ENCODE data around the gene RASAL2. TPM values are rescaled to one million over a fixed set of nuclear protein-coding genes. Genes with fewer than 3 reads are reported as not detected.
"Not testable (repeated sequence)": the region's sequence is repeated elsewhere in the genome, so short reads cannot be mapped to it uniquely, and the experiment has no call there.

The RASAL2 gene
- total RNA-seq, 2 donors from 2014 or later: 16.9 to 27.8 TPM

DNA sequence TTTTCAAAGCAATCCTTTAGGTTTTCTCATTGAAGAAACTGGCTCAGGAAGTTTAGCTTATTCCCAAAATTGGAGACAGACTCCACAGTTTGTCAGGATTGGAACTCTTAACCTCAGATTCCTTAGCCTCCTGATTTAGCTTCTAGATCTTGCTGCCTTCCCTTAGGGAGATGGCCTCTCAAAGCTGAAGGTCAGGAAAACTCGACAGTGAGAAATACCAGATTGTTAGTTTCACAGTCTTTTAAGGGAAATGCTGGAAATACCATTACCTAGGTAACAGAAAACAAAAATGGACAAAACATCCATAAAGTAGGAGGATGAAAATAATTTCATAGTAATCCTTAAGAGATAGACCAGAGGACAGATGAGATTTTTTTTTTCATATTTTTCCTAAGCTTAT lies 7.8 kb downstream of the RASAL2 start:
- intact Hi-C loops (cut with DNase I): loop anchor here in 1 of 2 donors (10.0 kb wide), 1 partner anchor 73 kb away; no protein-coding TSS in a partner anchor
- ATAC-seq (peak; percentile 44 to 50), DNase-seq (no peak)

- ATAC-seq: no peak
- intact Hi-C loops (cut with DNase I): loop anchor here in 1 of 2 donors (10.0 kb wide), 1 partner anchor 73 kb away; no protein-coding TSS in a partner anchor
- no peak for DNase-seq
These were observed 8.3 kb downstream of the RASAL2 start for GRCh38 chr1:178102218-178102617.

DNA sequence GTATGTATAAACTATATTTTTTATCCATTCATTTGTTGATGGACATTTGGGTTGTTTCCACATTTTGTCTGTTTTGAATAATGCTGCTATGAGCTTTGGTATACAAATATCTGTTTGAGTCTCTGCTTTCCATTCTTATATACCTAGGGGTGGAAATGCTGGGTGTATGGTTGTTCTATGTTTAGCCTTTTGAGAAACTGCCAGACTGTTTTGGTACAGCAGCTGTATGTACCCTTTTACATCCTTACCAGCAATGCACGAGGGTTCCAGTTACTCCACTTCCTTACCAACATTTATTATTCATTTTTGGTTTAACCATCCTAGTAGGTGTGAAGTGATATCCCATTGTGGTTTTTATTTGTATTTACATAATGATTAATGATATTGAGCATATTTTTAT lies 13.9 kb downstream of the RASAL2 start:
- ATAC-seq (no peak), DNase-seq (no peak)
- intact Hi-C loops (cut with DNase I): loop anchor here in 1 of 2 donors (10.0 kb wide), 1 partner anchor 67 kb away; no protein-coding TSS in a partner anchor

GRCh38 chr1:178109348-178110143 lies 15.6 kb downstream of the RASAL2 start:
- DNase-seq: no peak
- ATAC-seq: no peak
- intact Hi-C loops (cut with DNase I): loop anchor here in 1 of 2 donors (10.0 kb wide), 1 partner anchor 65 kb away; no protein-coding TSS in a partner anchor

GRCh38 chr1:178115260-178115659 lies 21.4 kb downstream of the RASAL2 start:
- DNase-seq (no peak), ATAC-seq (no peak)
- intact Hi-C loops (cut with DNase I): no loop called here

DNA sequence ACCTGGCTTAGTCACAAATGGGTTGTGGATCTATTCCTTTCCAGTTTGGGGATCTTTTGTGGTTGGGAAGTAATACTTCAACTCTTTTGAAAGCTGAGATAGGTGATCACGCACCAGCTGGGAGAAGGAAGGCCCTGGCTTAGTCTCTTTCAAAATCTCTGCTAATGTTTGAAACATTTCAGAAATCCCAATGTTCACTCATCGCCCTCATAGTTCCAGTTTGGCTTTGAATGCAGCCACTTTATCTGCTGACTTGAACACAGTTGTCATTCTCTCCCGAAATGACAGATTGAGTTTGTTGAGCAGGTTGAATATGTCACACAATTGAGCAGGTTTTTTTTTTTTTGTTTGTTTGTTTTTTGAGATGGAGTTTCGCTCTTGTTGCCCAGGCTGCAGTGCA lies 24.6 kb downstream of the RASAL2 start:
- DNase-seq: no peak
- no peak for ATAC-seq
- intact Hi-C loops (cut with DNase I): no loop called here

GRCh38 chr1:178119628-178120027 lies 25.7 kb downstream of the RASAL2 start:
- peak in 1 of 2 donors; percentile 37 for ATAC-seq
- intact Hi-C loops (cut with DNase I): no loop called here
- DNase-seq: no peak

DNA sequence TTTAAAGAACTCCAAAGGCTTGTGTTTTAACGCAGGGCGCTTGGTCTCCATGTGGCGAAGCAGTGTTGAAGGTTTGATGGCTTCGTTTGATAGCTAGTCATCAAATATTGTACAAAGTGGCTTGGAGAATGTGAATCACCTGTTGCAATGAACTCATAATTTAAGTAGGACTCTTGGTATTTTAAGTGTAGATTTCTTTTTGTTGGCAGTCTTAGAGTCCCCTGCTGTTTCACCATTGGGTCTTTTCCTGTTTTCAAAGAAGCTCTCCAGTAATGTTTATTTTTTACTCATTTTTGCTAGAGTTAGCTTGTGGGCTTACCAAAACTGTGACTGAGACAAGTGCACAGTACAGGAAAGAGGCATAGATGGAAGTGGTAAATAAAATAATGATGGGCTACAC lies 26.2 kb downstream of the RASAL2 start:
- no peak for ATAC-seq
- DNase-seq: no peak
- intact Hi-C loops (cut with DNase I): no loop called here

DNA sequence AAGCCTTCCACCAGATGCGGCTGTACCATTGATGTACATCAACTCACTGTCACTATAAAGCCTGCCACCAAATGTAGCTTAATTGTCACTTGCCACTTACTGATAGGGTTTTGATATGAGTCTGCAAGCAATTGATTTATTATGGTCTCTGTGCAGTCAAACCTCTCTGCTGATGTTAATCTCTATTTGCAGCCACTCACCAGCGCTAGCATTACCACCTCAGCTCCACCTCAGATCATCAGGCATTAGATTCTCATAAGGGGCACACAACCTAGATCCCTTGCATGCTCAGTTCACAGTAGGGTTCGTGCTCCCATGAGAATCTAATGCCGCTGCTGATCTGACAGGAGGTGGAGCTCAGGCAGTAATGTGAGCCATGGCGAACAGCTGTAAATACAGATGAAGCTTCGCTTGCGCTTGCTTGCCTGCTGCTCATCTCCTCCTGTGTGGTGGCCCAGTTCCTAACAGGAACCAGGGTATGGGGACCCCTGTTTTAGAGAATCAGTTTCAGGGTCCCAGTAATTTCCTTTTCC lies 26.7 kb downstream of the RASAL2 start:
- intact Hi-C loops (cut with DNase I); ATAC-seq; DNase-seq: not testable (repeated sequence)

DNA sequence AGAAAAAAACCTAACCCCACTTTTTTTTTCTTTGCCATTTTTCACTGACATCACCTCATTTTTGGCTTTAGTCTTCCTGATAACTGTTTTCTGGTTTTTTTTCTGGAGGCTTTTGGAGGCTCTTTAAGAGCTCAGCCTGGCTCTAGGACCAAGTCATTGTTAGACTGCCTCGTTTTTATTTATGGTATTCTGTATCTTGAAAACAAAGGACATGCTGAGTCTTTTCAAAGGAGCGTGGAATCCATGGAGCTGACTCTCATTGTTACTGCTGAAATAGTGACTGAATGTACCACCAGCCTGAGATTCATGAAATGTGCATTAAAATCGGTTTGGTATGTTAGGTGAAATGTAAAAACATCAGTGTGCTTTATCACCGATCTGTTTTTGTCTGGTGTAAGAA lies 28.0 kb downstream of the RASAL2 start:
- ATAC-seq (no peak), DNase-seq (no peak)
- intact Hi-C loops (cut with DNase I): no loop called here

- DNase-seq: no peak
- no peak for ATAC-seq
- intact Hi-C loops (cut with DNase I): no loop called here
These were observed 28.4 kb downstream of the RASAL2 start for GRCh38 chr1:178122283-178122682.

DNA sequence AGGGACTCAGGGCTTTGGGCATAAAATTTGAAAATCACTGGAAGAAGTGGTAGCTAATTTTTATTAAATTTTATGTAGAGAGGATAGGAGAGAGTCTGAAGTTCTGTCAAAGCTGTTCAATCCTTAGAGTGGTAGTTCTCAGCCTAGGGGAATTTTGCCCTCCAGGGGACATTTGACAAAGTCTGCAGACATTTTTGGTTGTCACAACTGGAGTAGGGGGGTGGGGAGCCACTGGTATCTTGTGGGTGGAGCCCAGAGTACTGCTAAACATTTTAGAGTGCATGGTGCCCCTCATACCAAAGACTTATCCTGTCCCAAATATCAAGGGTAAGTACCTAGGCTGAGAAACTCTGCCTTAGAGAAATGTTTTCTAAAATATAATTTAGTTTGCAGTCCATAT lies 30.2 kb downstream of the RASAL2 start:
- no peak for DNase-seq
- no peak for ATAC-seq
- intact Hi-C loops (cut with DNase I): no loop called here

GRCh38 chr1:178126261-178126660 lies 32.4 kb downstream of the RASAL2 start:
- ATAC-seq: peak in 1 of 2 donors; percentile 46
- intact Hi-C loops (cut with DNase I): no loop called here
- DNase-seq: no peak

GRCh38 chr1:178126741-178127185 lies 32.9 kb downstream of the RASAL2 start:
- no peak for DNase-seq
- intact Hi-C loops (cut with DNase I): no loop called here
- ATAC-seq: peak in 1 of 2 donors; percentile 97

GRCh38 chr1:178127482-178128191 lies 33.7 kb downstream of the RASAL2 start:
- DNase-seq: no peak
- intact Hi-C loops (cut with DNase I): no loop called here
- ATAC-seq: no peak

DNA sequence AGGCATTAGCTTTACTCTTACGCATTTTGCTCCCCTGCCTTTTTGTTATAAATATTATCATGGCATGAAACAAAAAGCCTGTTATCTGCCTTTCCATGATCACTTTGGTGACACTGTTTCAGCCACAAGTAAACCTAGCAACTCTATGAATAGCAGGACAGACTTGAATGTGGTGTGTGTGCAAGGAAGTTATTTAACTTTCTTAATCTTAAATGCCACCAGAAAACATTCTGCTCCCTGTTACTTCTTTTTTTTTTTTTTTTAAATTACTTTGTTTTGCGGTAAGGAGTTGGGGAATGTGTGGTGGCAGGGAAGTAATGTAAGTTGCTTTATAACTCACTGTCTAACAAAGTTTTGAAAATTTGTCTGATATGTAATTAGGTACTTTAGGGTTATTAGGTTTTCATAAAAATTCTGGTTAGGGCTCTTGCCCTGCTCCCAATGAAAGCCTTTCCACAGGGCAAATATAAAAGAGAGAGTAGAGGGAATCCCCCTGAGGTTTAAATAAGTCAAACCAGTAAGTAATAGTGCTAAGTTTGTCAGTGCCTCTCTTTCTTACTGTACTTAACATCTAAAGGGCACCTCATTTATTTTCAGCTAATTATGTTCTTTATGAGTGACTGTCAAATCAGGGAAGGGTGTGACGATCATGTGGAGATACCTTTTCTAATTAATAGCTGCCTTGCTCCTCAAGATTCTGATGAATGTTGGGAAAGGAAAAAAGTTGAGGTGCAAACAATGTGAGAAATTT lies 39.5 kb downstream of the RASAL2 start:
- no peak for ATAC-seq
- DNase-seq: no peak
- intact Hi-C loops (cut with DNase I): no loop called here

DNA sequence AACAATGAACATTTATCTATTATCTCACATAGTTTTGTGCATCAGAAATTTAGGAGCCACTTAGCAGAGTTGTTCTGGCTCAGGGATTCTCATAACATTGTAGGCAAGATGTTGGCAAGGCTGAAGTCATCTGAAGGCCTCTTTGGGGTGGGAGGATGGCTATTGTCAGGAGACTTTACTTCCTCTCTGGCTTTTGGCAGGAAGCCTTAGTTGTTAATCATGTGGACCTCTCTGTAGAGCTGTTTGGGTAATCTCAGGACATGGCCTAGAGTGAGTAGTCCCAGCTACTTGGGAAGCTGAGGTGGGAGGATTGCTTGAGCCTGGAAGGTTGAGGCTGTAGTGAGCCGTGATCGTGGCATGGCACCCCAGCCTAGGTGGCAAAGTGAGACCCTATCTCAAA lies 40.2 kb downstream of the RASAL2 start:
- no peak for DNase-seq
- intact Hi-C loops (cut with DNase I): no loop called here
- peak; percentile 78 to 94 for ATAC-seq

DNA sequence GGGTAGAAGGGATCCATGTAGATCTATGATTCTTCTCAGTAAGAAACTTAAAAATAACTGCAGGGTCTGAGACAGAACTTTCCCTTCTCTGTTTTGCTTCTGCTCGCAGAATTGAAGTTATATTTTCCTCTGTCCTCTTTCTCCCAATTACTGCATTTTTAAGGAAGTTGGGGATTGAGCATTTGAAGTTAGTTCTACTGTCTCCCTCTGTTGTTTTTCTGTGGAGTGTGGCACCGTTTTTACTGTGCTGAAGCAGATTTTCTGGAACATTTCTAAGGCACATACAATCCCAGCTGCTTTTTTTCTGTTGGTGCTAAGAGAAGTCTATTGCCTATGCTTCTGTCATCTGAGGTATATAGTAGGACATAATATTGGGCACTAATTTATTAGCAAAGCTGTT lies 43.3 kb downstream of the RASAL2 start:
- ATAC-seq (peak in 1 of 2 donors; percentile 55), DNase-seq (no peak)
- intact Hi-C loops (cut with DNase I): no loop called here

DNA sequence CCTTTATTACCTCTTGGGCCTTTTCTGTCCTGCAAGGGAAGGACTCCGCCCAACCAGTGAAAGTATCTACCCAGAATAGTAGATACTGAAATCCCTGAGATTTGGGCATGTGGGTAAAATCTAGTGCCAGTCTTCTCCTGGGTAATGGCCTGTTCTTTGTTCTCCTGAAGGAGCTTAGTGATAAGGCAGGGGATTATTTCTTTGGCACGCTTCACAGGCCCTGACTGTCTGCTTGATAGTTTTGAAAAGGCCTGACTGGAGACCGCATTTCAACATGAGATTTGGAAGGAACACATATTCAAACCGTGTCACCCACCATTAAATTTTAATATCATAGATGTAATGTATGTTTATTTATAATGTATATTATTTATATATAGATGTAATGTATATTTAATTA lies 48.9 kb downstream of the RASAL2 start:
- ATAC-seq: no peak
- no peak for DNase-seq
- intact Hi-C loops (cut with DNase I): no loop called here

Data from left cardiac atrium (tissue), 4 donors.